Head of caudate nucleus (tissue), 42 donors: ENCODE measurements around the gene ADGRD2.
A peak's percentile ranks its signal among the peaks of the same experiment; 100 is the strongest.

Source experiments
- DNase-seq, 42 donors: peaks; one replicate each; pipeline versions ENCODE4 v3.0.0 to v3.0.0-alpha.2; 2020 to 2021; ENCODE audit warnings: mixed read lengths in 7 of 42
- intact Hi-C: fragments of 100-400 bp; cut with DNase I; formaldehyde crosslinking; loops from one replicate; pipeline ENCODE4 v1.15.0; 2022

ADGRD2 gene

DNA sequence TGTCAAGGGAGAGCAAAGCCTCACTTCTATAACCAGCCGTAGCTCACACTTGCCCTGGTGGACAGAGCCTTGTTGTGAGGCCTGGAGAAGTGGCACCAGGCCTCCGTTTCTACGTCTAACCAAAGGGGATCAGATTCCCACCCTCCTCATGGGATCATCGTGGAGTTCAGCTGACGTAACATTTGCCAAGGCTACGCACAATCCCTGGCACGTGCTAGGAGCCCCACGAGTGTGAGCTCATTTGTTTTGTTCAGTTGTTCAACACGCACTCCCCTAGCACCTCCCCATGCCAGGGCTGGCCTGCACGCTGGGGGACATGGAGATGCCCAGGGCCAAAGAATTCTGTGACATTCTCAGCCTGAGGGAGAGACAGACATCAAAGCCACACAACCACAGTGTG, 23.1 kb downstream of the ADGRD2 start:
- no peak for DNase-seq
- intact Hi-C loops = loop anchor here (10.0 kb wide), 1 partner anchor 61 kb away; no protein-coding TSS in a partner anchor

DNA sequence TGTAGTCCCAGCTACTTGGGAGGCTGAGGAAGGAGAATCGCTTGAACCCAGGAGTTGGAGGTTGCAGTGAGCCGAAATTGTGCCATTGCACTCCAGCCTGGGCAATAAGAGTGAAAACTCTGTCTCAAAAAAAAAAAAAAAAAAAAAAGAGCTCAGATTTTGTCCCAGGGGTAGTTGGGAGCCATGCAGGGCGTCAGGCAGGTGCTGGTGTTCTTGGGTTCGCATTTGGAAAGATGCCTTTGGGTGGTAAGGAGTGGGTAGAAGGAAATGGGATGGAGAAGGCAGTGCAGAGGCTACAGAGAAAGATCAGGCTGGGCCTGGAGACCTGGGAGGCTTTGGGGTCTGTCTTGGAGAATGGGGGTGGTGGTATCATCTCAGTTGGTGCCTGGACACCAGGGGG, 23.9 kb downstream of the ADGRD2 start:
- DNase-seq = no peak
- intact Hi-C loops = loop anchor here (10.0 kb wide), 1 partner anchor 61 kb away; no protein-coding TSS in a partner anchor

DNA sequence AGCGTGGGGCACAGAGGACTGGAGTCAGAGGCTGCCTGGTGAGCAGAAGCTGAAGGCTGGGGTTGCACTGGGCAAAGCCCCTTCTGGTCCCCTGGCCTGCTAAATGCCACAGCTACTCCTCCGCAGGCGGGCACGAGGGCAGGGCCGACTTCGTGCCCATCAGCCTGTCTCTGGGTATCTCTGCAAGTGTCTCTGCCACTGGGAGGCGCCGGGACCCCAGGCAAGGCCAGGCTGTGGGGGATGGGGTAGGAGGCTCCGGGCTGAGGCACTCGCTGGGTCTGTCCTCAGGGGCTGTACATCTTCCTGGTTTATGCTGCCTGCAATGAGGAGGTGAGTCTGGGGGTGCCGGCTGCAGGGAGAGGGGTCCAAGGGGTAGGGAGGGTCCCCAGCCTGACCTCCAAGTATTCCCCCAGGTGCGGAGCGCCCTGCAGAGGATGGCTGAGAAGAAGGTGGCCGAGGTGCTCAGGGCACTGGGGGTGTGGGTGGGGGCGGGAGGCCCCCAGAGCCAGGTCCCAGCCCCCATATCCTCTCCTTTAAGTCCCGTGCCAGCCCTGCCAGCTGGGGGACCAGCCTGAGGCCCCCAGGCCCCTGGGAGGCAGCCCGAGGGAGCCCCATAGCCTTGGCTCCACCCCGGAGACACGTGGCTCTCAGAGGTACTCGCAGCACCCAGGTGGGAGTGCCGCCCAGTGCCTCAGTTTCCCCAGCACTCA, 25.1 kb downstream of the ADGRD2 start:
- DNase-seq = no peak
- intact Hi-C loops = loop anchor here (10.0 kb wide), 1 partner anchor 59 kb away; no protein-coding TSS in a partner anchor

DNA sequence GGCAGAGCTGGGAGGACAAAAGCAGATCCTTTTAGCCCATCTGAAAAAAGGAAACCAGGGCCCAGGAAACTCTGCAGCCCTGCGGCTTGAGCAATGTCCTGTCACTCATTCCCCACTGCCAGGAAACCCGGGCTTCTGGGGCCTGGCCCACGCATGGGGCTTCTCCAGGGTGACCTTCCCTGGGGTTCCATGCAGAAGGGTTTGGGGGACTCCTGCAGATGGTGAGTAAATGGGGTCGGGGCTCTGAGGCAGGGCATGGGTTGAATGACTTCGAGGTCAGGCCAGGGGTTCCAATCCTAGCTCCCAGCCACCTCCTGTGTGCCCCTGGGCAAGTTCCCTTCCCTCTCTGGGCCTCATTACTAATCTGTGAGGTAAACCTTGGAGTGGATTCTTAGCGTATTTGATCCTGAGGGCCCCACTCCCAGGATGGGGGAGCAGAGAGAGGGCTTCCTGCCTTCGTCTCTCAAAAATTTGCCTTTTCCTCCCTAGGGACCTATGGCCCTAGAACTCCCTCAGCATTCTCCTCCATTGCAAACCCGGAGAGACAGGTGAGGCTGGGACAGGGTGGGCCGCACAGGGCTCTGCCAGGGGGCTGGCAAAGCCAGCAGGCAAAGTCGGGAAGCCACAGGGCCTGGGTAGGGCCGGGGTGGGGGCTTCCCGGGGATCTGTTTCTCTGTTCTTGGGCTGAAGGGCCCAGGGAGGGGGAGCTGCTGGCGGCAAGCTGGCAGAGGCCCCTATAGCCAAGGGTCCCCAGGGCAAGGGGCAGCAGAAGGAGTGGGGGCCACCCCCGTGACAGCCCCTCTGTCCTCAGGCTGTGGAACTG, 25.8 kb downstream of the ADGRD2 start:
- intact Hi-C loops = loop anchor here (10.0 kb wide), 1 partner anchor 59 kb away; no protein-coding TSS in a partner anchor
- DNase-seq = no peak

DNA sequence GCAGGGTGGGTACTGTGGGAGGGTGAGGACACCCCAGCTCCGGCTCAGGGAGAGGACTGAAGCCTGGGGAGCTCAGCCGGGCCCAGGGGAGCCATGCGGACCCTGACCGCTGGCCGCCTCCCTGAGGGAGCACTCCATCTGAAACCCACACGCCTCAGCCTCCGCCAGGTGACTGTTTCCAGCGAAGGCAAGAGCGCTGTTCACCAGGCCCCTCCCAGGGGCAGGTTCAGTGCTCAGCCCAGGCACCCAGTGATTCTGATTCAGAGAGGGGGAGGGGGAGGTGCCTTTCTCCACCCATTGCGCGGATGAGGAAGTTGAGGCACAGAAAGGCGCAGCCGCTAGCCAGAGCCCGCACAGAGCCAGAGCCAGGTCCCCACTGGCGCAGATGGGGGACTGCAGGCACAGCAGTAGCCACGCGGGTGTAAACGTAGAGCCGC, 27.0 kb downstream of the ADGRD2 start:
- intact Hi-C loops = loop anchor here (10.0 kb wide), 1 partner anchor 58 kb away; no protein-coding TSS in a partner anchor
- DNase-seq = peak in 22 of 42 donors; percentile 4 to 54 (median 23)

- intact Hi-C loops = loop anchor here (10.0 kb wide), 1 partner anchor 57 kb away; no protein-coding TSS in a partner anchor
- DNase-seq = peak in 23 of 42 donors; percentile 6 to 47 (median 28)
Observed at GRCh38 chr9:124477648-124478285, 27.5 kb downstream of the ADGRD2 start.

- DNase-seq = no peak
- intact Hi-C loops = loop anchor here (10.0 kb wide), 1 partner anchor 56 kb away; no protein-coding TSS in a partner anchor
Observed at GRCh38 chr9:124478354-124478753, 28.1 kb downstream of the ADGRD2 start.

- DNase-seq = no peak
- intact Hi-C loops = loop anchor here (10.0 kb wide), 1 partner anchor 55 kb away; no protein-coding TSS in a partner anchor
Observed at GRCh38 chr9:124479371-124479770, 29.1 kb downstream of the ADGRD2 start.

DNA sequence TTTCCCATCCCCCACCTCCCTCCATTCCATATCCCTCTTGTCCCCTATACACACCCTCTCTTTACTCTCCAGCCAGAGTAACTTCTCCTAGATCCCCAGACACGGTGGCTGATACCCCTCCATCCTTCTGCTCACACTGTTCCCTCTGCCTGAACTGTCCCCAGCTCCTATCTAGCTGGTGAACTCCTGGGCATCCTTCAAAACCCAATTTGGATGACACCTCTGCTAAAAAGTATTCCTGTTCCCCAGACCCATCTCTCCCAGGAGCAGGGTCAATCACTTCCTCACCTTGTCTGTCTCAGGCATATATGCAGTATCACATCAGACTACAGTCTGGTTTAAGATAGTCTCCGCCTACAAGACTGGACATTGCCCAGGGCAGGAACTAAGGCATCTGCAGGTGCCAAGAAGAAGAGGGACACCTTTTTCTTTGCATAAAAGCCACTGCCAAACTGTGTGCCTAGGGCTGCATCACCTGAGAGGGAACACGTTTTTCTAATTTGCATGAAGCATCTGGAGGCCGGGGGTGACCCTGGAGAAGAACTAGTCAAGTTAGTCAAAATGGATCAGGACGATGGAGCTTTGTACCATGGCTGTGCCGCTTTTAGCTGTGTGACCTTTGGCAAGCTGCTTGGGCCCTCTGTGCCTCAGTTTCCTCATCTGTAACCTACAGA, 29.8 kb downstream of the ADGRD2 start:
- no peak for DNase-seq
- intact Hi-C loops = loop anchor here (10.0 kb wide), 1 partner anchor 55 kb away; no protein-coding TSS in a partner anchor

DNA sequence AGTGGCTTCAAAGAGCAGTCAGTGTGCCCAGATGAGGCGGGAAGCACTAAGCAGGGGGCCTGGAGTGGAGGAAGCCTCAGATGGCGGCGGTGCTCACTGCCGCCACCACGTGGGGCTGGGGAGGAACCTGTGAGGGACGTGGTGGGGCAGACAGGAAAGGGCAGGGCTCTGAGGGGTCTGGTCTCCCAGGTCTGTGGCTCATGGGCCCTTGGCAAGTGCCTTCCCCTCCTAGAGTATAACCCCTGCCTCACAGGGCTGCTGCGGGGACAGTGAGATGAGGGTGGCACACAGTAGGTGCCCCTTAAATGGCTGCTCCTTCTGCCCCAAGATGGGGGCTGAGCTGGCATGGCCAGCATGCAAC, 30.4 kb downstream of the ADGRD2 start:
- no peak for DNase-seq

GRCh38 chr9:124481115-124481514, 30.9 kb downstream of the ADGRD2 start:
- no peak for DNase-seq
- intact Hi-C loops = no loop called here

More for the DNA sequence above, 30.4 kb downstream of the ADGRD2 start:
- intact Hi-C loops = no loop called here

GRCh38 chr9:124482431-124483031, 32.3 kb downstream of the ADGRD2 start:
- intact Hi-C loops = no loop called here

DNA sequence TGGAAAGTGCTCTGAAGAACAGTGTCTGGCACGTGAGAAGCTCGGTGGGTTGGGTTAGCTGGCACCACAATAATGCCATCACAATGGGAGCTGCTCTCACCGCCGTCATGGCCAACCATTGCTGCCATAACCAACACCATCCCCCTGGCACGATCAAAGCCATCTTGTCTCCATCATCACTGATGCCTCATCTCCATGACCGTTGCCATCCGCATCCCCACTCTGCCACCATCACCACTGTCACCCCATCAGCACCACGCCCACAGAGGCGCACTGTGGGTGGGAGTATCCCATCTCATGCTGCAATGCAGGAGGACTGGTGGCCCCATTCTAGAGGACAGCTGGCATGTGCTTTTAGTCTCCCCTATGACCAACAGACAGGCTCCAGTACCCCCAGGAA, 33.2 kb downstream of the ADGRD2 start:
- intact Hi-C loops = no loop called here
- no peak for DNase-seq

More at GRCh38 chr9:124482431-124483031, 32.3 kb downstream of the ADGRD2 start:
- no peak for DNase-seq

- intact Hi-C loops = no loop called here
- no peak for DNase-seq
Observed at GRCh38 chr9:124485201-124485600, 35.0 kb downstream of the ADGRD2 start.

DNA sequence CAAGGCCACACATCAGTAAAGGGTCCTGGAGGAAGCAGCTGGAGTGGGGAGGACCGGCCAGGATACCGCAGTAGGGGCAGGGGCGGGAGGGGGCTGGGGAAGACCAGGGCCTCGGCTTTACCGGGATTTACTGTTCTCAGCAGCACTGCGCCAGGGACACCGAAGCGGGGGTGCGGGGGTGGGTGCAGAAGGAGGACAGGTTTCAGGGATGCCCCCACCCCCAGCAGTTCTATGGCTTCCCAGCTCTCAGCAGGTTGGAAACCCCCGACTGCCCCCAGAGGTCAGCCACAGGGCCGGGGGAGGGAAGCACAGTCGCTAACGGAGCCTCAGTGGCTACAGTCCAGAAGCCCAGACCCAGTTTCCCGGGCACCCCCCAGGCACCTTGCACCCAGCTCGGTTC, 35.7 kb downstream of the ADGRD2 start:
- intact Hi-C loops = no loop called here
- DNase-seq = no peak

DNA sequence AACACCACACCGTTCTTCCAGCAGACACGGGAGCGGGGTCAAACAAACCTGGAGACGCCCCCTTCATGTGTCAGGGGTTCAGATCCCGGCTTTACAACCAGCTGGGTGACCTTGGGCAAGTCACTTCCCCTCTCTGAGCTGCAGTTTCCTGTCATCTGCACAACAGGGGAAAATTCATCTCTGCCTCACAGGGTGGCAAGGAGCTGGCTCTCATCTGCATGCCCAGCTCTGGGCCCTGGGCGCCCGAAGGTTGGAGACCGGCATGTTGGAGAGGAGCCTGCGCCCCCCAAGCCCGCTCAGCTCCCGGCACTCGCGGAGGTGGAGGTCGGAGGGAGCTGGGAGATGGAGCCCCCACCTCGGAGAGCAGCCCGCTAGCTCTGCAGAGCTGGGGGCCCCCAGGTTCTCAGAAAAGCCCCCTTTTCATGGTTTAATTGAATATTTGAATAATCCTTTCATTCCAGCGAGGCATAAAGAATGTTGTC, 36.6 kb downstream of the ADGRD2 start:
- no peak for DNase-seq
- intact Hi-C loops = no loop called here

- intact Hi-C loops = no loop called here
- no peak for DNase-seq
Observed at GRCh38 chr9:124487260-124488182, 37.3 kb downstream of the ADGRD2 start.
